Pons (tissue), 1 donor: ENCODE data around the gene PRRT4.

Experiments used
- DNase-seq: peaks from one replicate; pipeline ENCODE4 v3.0.0-alpha.2; 2016; ENCODE audit warnings: low spot score

PRRT4 gene

DNA sequence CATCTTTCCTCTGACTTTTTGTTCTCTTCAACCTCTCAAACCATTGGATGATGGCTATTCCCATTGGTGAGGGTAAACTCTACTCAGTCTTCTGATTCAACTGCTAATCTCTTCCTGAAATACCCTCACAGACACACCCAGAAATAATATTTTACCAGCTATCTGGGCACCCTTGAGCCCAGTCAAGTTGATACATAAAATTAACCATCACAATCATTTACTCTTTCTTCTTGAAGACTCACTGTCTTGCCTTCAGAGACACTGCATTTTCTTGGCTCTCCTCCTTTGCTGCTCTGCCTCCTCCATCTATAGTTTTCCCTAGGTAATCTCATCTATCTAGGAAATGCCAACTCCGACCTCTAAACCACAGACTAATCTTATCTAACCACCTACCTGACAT, 12.6 kb upstream of the PRRT4 start:
- DNase-seq = no peak

- DNase-seq = no peak
Observed at GRCh38 chr7:128373606-128374005, 12.1 kb upstream of the PRRT4 start.

DNA sequence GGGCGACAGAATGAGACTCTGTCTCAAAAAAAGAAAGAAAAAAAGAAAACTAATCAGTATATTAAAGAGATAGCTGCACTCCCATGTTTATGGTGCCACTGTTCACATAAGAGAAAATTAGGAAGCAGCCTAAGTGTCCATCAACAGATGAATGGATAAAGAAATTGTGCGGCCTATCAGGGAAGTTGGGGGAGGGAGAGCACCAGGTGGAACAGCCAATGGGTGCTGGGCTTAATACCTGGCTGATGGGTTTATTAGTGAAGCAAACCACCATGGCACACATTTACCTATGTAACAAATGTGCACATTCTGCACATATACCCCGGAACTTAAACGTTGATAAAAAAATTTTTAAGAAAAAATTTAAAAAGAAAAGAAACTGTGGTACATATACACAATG, 9.0 kb upstream of the PRRT4 start:
- DNase-seq = no peak

DNA sequence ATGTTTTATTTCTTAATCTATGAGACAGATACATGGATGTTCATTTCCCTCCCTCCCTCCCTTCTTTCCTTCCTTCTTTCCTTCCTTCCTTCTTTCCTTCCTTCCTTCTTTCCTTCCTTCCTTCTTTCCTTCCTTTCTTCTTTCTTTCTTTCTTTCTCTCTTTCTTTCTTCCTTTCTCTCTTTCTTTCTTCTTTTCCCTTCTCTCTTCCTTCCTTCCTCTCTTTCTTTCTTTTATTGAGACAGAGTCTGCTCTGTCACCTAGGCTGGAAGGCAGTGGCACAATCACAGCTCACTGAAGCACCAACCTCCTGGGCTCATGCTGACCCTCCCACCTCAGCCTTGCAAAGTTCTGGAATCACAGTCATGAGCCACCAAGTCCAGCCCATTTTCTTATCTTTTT, 5.5 kb upstream of the PRRT4 start:
- DNase-seq = no peak

- no peak for DNase-seq
Observed at GRCh38 chr7:128366300-128366699, 4.8 kb upstream of the PRRT4 start.

DNA sequence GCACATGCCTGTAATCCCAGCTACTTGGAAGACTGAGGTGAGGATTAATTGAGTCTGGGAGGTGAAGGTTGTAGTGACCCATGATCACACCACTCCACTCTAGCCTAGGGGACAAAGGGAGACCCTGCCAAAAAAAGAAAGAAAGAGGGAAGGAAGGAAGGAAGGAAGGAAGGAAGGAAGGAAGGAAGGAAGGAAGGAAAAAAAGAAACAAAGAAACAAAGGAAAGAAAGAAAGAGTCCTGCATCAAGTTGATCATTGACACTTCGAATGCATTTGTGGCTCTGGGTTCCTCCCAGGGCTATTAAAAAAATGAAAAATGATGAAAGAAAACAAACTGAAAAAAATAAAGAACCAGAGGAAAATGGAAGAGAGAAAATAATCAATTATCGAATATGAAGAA, 3.9 kb upstream of the PRRT4 start:
- DNase-seq = no peak

DNA sequence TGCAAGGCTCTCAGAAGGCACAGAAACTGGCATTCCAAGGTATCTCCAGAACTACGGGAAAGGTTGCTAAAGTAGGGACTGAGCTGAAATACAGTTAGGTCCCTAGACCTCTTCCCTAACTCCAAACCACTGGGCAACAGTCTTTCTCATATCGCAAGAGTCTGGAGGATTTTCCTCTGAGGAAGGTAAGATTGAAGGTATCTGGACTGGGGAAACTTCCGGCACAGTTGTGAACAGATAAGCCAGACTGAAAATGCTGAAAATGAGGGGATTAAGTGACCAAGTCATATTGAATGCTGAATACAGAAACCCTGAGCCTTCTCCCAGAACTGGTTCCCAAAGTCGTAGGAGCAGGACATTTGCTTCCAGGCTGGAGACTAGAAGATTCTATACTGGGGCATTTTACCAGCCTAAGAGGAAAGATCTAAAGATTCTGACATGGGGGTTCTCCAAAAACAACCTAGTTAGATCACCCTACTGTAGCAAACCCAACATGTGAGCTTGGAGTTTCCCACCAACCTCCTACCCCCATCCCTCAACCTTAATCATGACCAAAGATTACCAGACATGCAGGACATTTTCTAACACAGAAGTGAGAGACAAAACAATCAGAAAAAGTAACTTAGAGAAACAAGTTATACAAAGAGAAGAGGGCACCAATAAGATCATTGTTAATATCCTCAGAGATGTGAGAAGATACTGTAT, 2.8 kb upstream of the PRRT4 start:
- no peak for DNase-seq

- DNase-seq = no peak
Observed at GRCh38 chr7:128363261-128363721, 1.8 kb upstream of the PRRT4 start.

- no peak for DNase-seq
Observed at GRCh38 chr7:128362670-128363069, 1.2 kb upstream of the PRRT4 start.

GRCh38 chr7:128360359-128360678, 1.2 kb downstream of the PRRT4 start:
- no peak for DNase-seq

DNA sequence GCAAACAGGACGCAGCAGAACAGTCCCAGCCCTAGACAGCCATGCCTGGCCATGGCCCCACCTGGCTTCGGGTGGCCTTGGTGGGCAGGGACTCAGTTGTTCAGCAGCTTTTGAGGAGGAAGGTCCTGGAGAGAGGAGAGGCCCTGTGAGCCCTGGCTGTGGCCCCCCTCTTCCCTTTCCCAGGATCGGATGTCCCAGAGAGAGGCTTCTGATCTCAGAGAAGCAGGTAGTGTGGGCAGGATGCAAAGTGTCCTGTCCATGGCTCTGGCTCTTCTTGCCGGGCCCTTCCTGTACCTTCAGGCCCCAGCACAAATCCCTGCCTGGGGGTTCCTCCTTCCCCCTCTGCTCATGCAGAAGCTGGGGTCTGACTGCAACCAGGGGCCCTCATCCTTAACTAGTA, 1.6 kb downstream of the PRRT4 start:
- DNase-seq = no peak

- no peak for DNase-seq
Observed at GRCh38 chr7:128359336-128359735, 2.2 kb downstream of the PRRT4 start.

DNA sequence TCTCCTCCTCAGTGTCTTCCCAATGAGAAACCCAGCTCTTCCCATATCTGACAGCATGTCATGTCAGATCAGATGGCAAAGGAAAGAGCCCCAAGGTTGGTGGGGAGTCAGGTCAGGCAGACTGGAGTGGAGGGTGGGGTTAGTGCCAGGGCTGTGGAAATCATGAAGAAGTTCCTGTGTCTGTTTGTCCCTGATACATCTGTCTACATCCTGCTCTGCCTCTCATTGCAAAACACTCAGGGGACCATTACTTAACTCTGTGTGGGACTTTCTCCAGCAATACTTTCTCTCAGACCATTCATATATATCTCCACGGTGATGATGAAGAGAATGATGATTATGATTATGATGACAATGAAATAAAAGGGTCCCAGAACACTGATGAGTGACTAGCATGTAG, 3.3 kb downstream of the PRRT4 start:
- DNase-seq = no peak

GRCh38 chr7:128357217-128357613, 4.3 kb downstream of the PRRT4 start:
- no peak for DNase-seq

DNA sequence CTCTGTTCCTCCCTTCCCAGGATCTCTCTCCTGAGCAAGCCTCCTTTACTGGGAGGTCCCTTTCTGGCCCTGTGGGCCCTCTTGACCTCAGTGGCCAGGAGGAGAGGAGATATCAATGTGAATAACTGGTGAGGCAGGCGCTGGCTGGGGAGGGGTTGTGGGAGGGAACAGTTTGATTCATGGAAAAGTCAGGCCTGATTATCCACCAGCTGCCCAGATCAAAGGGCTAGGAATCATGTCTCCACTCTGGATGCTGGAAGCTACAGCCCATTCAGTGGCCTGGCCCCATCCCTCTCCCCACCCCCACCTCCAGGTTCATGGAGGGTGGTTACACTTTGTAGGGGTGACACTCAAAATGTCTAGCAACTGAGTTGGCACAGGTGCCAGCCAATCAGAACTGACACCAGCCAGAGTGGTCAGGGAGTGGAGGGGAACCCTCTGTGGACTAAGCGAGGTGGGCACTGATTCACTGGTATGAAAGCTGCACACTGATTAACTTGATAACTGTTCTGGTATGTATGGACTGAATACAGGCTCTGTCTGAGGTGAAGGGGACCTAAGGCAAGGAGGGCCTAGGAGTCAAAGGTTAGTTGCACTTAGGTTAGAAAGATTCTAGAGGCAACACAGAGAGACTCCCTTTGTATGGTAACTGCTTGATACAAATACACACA, 4.8 kb downstream of the PRRT4 start:
- no peak for DNase-seq

DNA sequence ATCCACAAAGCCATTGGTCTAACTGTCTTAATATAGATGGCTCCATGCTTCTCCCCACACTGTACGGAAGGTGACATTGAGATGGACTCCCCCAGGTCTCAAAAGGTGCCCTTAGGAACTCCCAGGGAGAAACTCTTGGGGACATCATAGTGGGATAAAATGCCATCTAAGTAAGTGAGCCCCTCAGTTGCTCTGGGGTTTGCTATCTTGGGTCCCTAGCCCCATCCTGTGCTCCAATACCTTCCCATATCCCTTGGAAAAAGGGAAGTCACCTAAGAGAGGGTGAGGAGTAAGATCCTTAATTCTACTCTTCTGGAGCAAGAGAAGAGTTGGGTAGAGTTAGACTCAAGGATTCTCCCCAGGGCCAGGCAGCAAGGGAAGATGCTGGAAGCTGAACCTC, 7.9 kb downstream of the PRRT4 start:
- no peak for DNase-seq

- no peak for DNase-seq
Observed at GRCh38 chr7:128353189-128353588, 8.3 kb downstream of the PRRT4 start.

- no peak for DNase-seq
Observed at GRCh38 chr7:128352636-128353035, 8.9 kb downstream of the PRRT4 start.

- DNase-seq = no peak
Observed at GRCh38 chr7:128352153-128352537, 9.3 kb downstream of the PRRT4 start.

DNA sequence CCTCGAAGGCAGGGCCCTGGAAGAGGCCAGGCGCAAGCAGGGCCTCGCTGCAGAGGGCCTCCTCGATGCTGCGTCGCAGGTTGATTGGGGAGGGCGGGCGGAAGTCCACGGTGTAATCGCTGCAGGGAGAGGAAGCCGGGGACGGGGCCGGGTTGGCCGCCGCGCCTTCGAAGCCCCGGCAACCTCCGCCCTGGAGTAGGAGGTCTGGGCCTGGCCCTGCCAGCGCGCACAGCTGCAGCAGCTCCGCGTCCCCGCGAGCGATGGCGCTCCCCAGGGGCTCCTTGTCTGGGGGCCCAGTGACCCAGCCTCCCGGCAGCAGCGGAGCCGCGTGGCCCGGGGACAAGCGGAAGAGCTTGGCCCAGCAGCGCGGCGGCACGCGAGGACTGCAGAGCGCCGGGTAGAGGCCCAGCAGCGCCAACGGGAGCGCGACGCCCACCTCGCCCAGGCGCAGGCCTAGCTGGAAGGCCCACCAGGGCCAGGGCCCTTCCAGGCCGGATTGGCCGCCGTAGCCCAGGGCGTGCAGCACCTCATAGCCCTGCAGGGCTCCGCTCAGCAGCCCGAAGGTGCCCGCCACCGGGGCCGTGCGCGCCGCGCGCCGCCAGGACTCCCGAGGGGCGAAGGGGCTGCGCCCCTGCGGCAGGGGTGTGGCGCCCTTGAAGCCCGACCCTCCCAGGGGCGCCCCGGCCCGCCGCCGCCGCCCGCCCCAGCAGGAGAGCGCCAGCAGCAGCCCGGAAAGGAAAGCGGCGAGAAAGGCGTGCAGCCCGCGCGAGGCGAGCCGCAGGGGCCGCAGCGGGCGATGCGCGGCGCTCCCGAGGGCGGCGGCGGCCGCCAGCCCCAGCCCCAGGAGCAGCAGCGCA, 10.0 kb downstream of the PRRT4 start:
- DNase-seq = no peak

DNA sequence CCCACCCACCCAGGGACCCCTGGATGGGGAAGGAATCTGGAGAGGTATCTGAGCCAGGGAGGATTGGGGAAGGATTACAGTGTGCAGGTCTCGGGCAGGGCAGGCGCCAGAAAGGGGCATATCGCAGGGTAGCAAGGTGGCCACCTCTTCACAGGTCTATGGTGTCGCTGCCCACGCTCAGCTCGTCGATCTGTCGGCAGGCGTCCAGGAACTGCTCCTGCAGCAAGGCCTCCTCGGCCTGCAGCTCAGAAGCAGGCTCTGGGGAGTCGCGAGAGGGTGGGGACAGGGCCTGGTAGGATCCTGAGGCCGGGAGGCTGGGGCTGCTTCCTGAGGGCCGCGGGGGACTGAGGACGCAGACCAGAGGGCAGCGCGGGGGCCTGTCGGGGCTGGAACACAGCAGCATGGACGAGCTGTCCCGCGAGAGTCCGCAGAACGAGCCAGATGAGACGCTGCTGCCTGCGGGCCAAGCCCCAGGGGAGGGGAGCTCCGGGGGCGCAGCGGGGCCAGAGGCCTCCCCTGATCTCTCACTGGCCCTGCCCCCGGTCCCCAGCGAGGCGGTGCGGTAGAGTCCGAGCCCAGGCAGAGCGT, 10.7 kb downstream of the PRRT4 start:
- no peak for DNase-seq

DNA sequence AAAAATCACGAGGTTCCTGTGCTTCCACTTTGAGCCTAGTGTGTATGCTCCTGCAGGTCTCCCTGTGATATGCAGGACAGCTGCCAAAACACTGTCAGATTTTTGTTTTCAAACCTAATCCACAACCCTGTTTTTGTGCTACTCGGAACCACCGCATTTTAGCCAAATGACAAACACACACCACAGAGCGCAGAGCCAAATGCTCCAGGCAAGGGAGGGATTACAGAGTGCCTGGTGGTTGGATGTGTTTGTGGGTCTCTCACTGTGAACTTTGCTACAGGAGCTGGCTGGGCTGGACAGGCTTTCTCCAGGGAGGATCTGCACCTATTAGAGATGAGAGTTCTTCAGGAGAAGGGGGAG, 12.0 kb downstream of the PRRT4 start:
- no peak for DNase-seq

DNA sequence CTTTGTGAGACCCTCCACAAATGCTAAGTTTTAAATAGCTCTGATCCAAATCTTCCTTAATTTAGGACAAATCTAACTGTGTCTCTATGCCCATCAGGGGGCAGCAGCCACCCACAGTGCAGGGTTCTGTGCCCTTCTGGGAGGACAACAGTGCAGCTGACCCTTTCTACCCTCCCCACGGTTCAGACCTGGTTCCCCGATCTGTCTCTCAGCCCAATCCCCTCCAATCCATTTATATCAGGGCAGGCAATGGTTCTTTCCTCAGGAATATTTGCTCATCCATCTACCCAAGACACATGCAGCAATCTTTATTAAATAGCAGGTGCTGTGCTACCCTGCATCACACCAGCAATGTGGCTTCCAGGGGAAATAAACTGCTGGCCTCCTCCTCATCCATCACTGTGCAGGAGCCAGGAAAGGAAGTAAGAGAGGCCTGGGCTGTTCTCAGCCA, 13.8 kb downstream of the PRRT4 start:
- DNase-seq = peak; percentile 66
